Liver (tissue), 9 donors: ENCODE results near the gene TBX2. TPM values are rescaled to one million over a fixed set of nuclear protein-coding genes. Genes with fewer than 3 reads are reported as not detected.

Source experiments
- DNase-seq: peaks from one replicate; pipeline ENCODE4 v3.0.0-alpha.2; 2017; ENCODE audit warnings: low spot score
- H3K27ac ChIP-seq, 2 donors: one replicate each; pipeline ENCODE4 v1.7.0; 2013; ENCODE audit warnings: inconsistent platforms in 2 of 2, low read length in 2 of 2, control low read depth in 1 of 2, low read depth in 1 of 2, mild to moderate bottlenecking in 1 of 2
- H3K27me3 ChIP-seq, 4 donors: one replicate each; pipeline versions ENCODE4 v1.6.1 to v1.7.0; 2013; ENCODE audit warnings: low read length in 3 of 4, inconsistent platforms in 1 of 4, mild to moderate bottlenecking in 1 of 4, moderate library complexity in 1 of 4; ENCODE audit not compliant: control insufficient read depth in 4 of 4, insufficient read depth in 4 of 4
- H3K36me3 ChIP-seq, 4 donors: one replicate each; pipeline versions ENCODE4 v1.6.1 to v1.7.0; 2013; ENCODE audit warnings: low read length in 3 of 4, mild to moderate bottlenecking in 3 of 4, low read depth in 1 of 4, moderate library complexity in 1 of 4; ENCODE audit not compliant: control insufficient read depth in 4 of 4, insufficient read depth in 3 of 4
- H3K4me1 ChIP-seq, 4 donors: one replicate each; pipeline versions ENCODE4 v1.6.1 to v1.7.0; 2013; ENCODE audit warnings: low read length in 3 of 4, mild to moderate bottlenecking in 3 of 4, moderate library complexity in 1 of 4; ENCODE audit not compliant: control insufficient read depth in 4 of 4, insufficient read depth in 4 of 4
- H3K4me3 ChIP-seq, 3 donors: one replicate each; pipeline versions ENCODE4 v1.6.1 to v1.7.0; 2013; ENCODE audit warnings: low read length in 3 of 3, control low read depth in 1 of 3, low read depth in 1 of 3, mild to moderate bottlenecking in 1 of 3
- H3K9ac ChIP-seq, 2 donors: one replicate each; pipeline ENCODE4 v1.7.0; 2013; ENCODE audit warnings: low read length in 2 of 2, mild to moderate bottlenecking in 2 of 2, moderate library complexity in 2 of 2, control low read depth in 1 of 2, low read depth in 1 of 2
- H3K9me3 ChIP-seq, 4 donors: one replicate each; pipeline versions ENCODE4 v1.6.1 to v1.7.0; 2013; ENCODE audit warnings: low read length in 3 of 4; ENCODE audit not compliant: control insufficient read depth in 4 of 4
- ATF3 ChIP-seq: IDR thresholded peaks from 2 replicates; pipeline ENCODE4 v1.6.1; 2016; ENCODE audit warnings: antibody characterized with exemption
- CTCF ChIP-seq: fragments of 150-350 bp; IDR thresholded peaks from 2 replicates; pipeline ENCODE4 v1.5.1; 2017; ENCODE audit warnings: improper control_type of control experiment, low read depth, low read length; ENCODE audit not compliant: missing input control
- EGR1 ChIP-seq, 2 donors: IDR thresholded peaks; 2 replicates each; pipeline ENCODE4 v1.6.1; 2016 to 2018; ENCODE audit warnings: antibody characterized with exemption in 2 of 2, low read depth in 2 of 2
- FOXA1 ChIP-seq: IDR thresholded peaks from 2 replicates; pipeline ENCODE4 v1.6.1; 2016; ENCODE audit warnings: antibody characterized with exemption
- FOXA2 ChIP-seq: IDR thresholded peaks from 2 replicates; pipeline ENCODE4 v1.6.1; 2016; ENCODE audit warnings: antibody characterized with exemption
- GABPA ChIP-seq, 2 donors: IDR thresholded peaks in 1 of 2; conservative IDR thresholded peaks in 1 of 2; 2 replicates each; pipeline ENCODE4 v1.6.1; 2016; ENCODE audit warnings: antibody characterized with exemption in 2 of 2, mild to moderate bottlenecking in 1 of 2, moderate library complexity in 1 of 2
- HNF4A ChIP-seq, 2 donors: conservative IDR thresholded peaks; 2 replicates each; pipeline ENCODE4 v1.6.1; 2016; ENCODE audit warnings: antibody characterized with exemption in 2 of 2, mild to moderate bottlenecking in 2 of 2
- HNF4G ChIP-seq: IDR thresholded peaks from 2 replicates; pipeline ENCODE4 v1.6.1; 2016; ENCODE audit warnings: antibody characterized with exemption
- JUND ChIP-seq, 2 donors: IDR thresholded peaks; 2 replicates each; pipeline ENCODE4 v1.6.1; 2016; ENCODE audit warnings: antibody characterized with exemption in 2 of 2
- NR2F2 ChIP-seq: IDR thresholded peaks from 2 replicates; pipeline ENCODE4 v1.6.1; 2016; ENCODE audit warnings: antibody characterized with exemption
- RAD21 ChIP-seq, 2 donors: IDR thresholded peaks; 2 replicates each; pipeline ENCODE4 v1.6.1; 2016; ENCODE audit warnings: antibody characterized with exemption in 2 of 2, mild to moderate bottlenecking in 2 of 2
- REST ChIP-seq: IDR thresholded peaks from 2 replicates; pipeline ENCODE4 v1.6.1; 2016; ENCODE audit warnings: antibody characterized with exemption, mild to moderate bottlenecking
- RXRA ChIP-seq, 2 donors: IDR thresholded peaks; 2 replicates each; pipeline ENCODE4 v1.6.1; 2017 to 2018; ENCODE audit warnings: antibody characterized with exemption in 2 of 2, mild to moderate bottlenecking in 1 of 2
- SP1 ChIP-seq: IDR thresholded peaks from 2 replicates; pipeline ENCODE4 v1.6.1; 2018; ENCODE audit warnings: antibody characterized with exemption, mild to moderate bottlenecking
- TAF1 ChIP-seq: conservative IDR thresholded peaks from 2 replicates; pipeline ENCODE4 v1.6.1; 2016; ENCODE audit warnings: antibody characterized with exemption, mild to moderate bottlenecking
- YY1 ChIP-seq: IDR thresholded peaks from 2 replicates; pipeline ENCODE4 v1.6.1; 2016; ENCODE audit warnings: antibody characterized with exemption, mild to moderate bottlenecking
- ZBTB33 ChIP-seq: IDR thresholded peaks from 2 replicates; pipeline ENCODE4 v1.6.1; 2016; ENCODE audit warnings: antibody characterized with exemption
- WGBS: extraction: QIAGEN DNeasy Blood & Tissue Kit; methylation state at CpG from one replicate; pipeline ENCODE4 v1.1.7; 2013; 5-methylcytosine and 5-hydroxymethylcytosine counted together
- polyA plus RNA-seq, 2 donors: library from polyadenylated mRNA; stranded (reverse) in 1 of 2; unstranded in 1 of 2; fragments of 200-250 nt in 1 of 2; fragments of >200 nt in 1 of 2; fragmentation: Nextera tagmentation in 1 of 2; extraction: Ambion mirVana in 1 of 2; gene quantifications; one replicate each; pipeline versions ENCODE4 v1.2.1 to v1.2.3, GENCODE V29; 2013 to 2015
- total RNA-seq, 2 donors: library from RNA; depleted of rRNA; stranded (reverse); fragments of >200 nt; gene quantifications; one replicate each; pipeline ENCODE4 v1.2.3, GENCODE V29; 2014
- donor health status: healthy.
- donor health status: healthy.
- donor health status: healthy.
- donor health status: healthy.
- donor health status: healthy.

Gene TBX2
- total RNA-seq (1 to 10 TPM; 2.4 to 3.1 TPM), polyA plus RNA-seq (1 to 10 TPM in 1 of 2 donors, under 1 TPM in 1; 0.85 to 2.6 TPM)

GRCh38 chr17:61399131-61400065, at the start of gene TBX2:
Gene TBX2, plus strand, starts transcription at chr17:61399843. Its CDS starts 334 bp downstream, at chr17:61400177.
- Histone ChIP-seq H3K36me3 (no peaks in the 10 kb centered on the region), H3K27ac (peak within 1 kb of the TSS; percentile 50 to 71), H3K4me1 (peaks cover 6 to 39% (median 22%) of the 10 kb centered on the region in 4 donors), H3K9me3 (peaks cover 0 to 3% (median 0%) of the 10 kb centered on the region in 4 donors), H3K27me3 (peaks cover 5 to 21% (median 13%) of the 10 kb centered on the region in 4 donors), H3K9ac (no peak within 1 kb of the TSS), H3K4me3 (peak within 1 kb of the TSS in 2 of 3 donors; percentile 1 to 67)
- peak; percentile 52 for DNase-seq
- 3% methylated on average over 98 of the region's 98 CpGs for WGBS
- no peak for TF ChIP-seq NR2F2
- no peak for TF ChIP-seq RXRA (IDR thresholded peaks at IDR 0.05)
- TF ChIP-seq HNF4G = no peak
- TF ChIP-seq FOXA1 = no peak
- no peak for TF ChIP-seq YY1
- no peak for TF ChIP-seq ZBTB33
- TF ChIP-seq SP1 = no peak
- TF ChIP-seq RAD21 (IDR thresholded peaks at IDR 0.05) = no peak

- Histone ChIP-seq H3K9ac (no peak overlapping the region), H3K27ac (no peak overlapping the region), H3K9me3 (no peaks in the 10 kb centered on the region), H3K36me3 (no peaks in the 10 kb centered on the region), H3K27me3 (no peaks in the 10 kb centered on the region), H3K4me1 (peaks cover 0 to 2% (median 0%) of the 10 kb centered on the region in 4 donors), H3K4me3 (no peak overlapping the region)
- 96% methylated on average over 5 of the region's 5 CpGs for WGBS
- no peak for DNase-seq
- no peak for TF ChIP-seq ATF3
- TF ChIP-seq FOXA1 = no peak
- TF ChIP-seq HNF4A (conservative IDR thresholded peaks at IDR 0.05) = no peak
- TF ChIP-seq ZBTB33 = no peak
- no peak for TF ChIP-seq JUND (IDR thresholded peaks at IDR 0.05)
- no peak for TF ChIP-seq CTCF
- TF ChIP-seq REST = no peak
- TF ChIP-seq TAF1 = no peak
- no peak for TF ChIP-seq FOXA2
- TF ChIP-seq HNF4G = no peak
- no peak for TF ChIP-seq NR2F2
- no peak for TF ChIP-seq YY1
- TF ChIP-seq EGR1 (IDR thresholded peaks at IDR 0.05; ENCODE audit: low read depth in 2 of 2) = no peak
- no peak for TF ChIP-seq GABPA (IDR thresholded peaks at IDR 0.05 in 1 of 2, conservative IDR thresholded peaks at IDR 0.05 in 1 of 2)
These were observed 47.8 kb upstream of the TBX2 start for GRCh38 chr17:61351745-61352407.
